Measurements from ENCODE around the gene USP5. TPM values are rescaled to one million over a fixed set of nuclear protein-coding genes. Genes with fewer than 3 reads are reported as not detected.

The USP5 gene
- total RNA-seq, 2 donors from 2014 or later = 54.3 to 62.7 TPM

DNA sequence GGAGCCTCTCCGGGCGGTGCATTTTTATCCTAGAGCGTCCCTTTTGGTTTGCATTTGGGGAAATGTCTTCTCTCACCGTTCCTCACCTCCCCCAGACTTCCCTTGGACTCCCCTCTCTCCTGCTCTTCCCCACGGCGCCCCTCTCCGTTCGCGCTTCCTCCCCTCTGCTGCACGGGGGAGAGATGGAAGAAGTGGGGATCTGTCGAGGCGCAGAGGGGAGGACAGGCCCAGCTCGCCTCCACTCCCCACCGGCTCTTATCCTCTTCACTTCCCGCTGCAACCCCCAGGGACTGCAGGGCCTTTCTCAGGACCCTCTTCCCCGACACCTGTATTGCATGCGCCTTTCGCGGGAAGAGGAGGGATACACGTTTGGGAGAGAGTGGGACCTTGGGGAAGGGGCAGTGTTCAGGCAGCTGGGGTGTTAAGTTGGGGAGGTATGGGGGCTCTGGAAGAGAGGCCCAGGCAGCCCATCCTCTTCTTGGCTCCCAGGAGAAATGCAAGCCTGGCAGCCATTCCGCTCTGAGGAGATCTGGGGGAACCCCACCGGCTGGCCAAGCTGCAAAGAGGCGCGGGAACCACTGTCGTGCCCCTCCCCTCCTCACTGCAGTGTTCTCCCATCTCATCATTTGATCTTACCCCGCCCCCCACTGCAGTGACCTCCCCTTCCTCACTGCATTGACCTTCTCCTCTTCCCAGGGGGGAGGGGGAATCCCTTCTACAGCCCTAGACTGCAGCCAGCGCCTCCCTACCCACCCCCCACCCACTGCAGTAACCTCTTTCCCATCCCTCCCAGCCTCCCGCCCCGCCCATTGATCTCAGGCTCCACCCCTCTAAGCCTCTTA is 63.2 kb downstream of the USP5 start:
- H3K27ac ChIP-seq = peak overlapping the region; percentile 94
- peak overlapping the region; percentile 99 for H3K4me3 ChIP-seq
- DNase-seq (ENCODE audit: low spot score) (no peak), ATAC-seq (ENCODE audit: insufficient number of reproducible peaks, low FRiP score, low read depth) (no peak)
- TF ChIP-seq, protein P1, sequence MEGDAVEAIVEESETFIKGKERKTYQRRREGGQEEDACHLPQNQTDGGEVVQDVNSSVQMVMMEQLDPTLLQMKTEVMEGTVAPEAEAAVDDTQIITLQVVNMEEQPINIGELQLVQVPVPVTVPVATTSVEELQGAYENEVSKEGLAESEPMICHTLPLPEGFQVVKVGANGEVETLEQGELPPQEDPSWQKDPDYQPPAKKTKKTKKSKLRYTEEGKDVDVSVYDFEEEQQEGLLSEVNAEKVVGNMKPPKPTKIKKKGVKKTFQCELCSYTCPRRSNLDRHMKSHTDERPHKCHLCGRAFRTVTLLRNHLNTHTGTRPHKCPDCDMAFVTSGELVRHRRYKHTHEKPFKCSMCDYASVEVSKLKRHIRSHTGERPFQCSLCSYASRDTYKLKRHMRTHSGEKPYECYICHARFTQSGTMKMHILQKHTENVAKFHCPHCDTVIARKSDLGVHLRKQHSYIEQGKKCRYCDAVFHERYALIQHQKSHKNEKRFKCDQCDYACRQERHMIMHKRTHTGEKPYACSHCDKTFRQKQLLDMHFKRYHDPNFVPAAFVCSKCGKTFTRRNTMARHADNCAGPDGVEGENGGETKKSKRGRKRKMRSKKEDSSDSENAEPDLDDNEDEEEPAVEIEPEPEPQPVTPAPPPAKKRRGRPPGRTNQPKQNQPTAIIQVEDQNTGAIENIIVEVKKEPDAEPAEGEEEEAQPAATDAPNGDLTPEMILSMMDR (IDR thresholded peaks at IDR 0.05) = no peak
- H3K36me3 ChIP-seq = peaks cover 13% of the 10 kb centered on the region
- H3K27me3 ChIP-seq (replicated peaks; ENCODE audit: insufficient read depth) = no peaks in the 10 kb centered on the region
- peaks cover 16 to 18% of the 10 kb centered on the region in 2 donors for H3K4me1 ChIP-seq (ENCODE audit: control insufficient read depth in 1 of 2, low read depth in 2 of 2)
- H3K9me3 ChIP-seq = no peaks in the 10 kb centered on the region

- Histone ChIP-seq H3K27ac (peak overlapping the region in 1 of 2 donors; percentile 94), H3K4me1 (ENCODE audit: control insufficient read depth in 1 of 2, low read depth in 2 of 2) (peaks cover 16 to 18% of the 10 kb centered on the region in 2 donors), H3K27me3 (replicated peaks; ENCODE audit: insufficient read depth) (no peaks in the 10 kb centered on the region), H3K9me3 (no peaks in the 10 kb centered on the region), H3K4me3 (peak overlapping the region; percentile 99), H3K36me3 (peaks cover 13% of the 10 kb centered on the region)
- no peak for DNase-seq (ENCODE audit: low spot score)
- no peak for ATAC-seq (ENCODE audit: insufficient number of reproducible peaks, low FRiP score, low read depth)
- TF ChIP-seq, protein P1 (IDR thresholded peaks at IDR 0.05) = no peak
Observed at GRCh38 chr12:6915789-6916285, 63.9 kb downstream of the USP5 start.

Other genes with a start within 250 kb of the USP5 start
- 100 to 1,000 TPM; 193 to 205 TPM for gene CHD4, start 244.8 kb upstream of the USP5 start, total RNA-seq
- 1 to 10 TPM; 4.8 to 6.8 TPM for gene LPAR5, start 216.2 kb upstream of the USP5 start, total RNA-seq
- 1 to 10 TPM; 5.1 to 9.1 TPM for gene ACRBP, start 204.7 kb upstream of the USP5 start, total RNA-seq
- gene ING4, start 189.0 kb upstream of the USP5 start, total RNA-seq = 10 to 100 TPM; 21.8 to 36.9 TPM
- 10 to 100 TPM; 36.8 to 45.3 TPM for gene ZNF384, start 162.8 kb upstream of the USP5 start, total RNA-seq
- 1 to 10 TPM; 3.1 to 4.2 TPM for gene PIANP, start 151.3 kb upstream of the USP5 start, total RNA-seq
- gene COPS7A, start 128.1 kb upstream of the USP5 start, total RNA-seq = 10 to 100 TPM; 69.9 to 78.2 TPM
- gene MLF2, start 99.0 kb upstream of the USP5 start, total RNA-seq = 100 to 1,000 TPM; 129 to 179 TPM
- gene PTMS, start 85.8 kb upstream of the USP5 start, total RNA-seq = 100 to 1,000 TPM; 168 to 186 TPM
- 1 to 10 TPM in 1 of 2 donors, under 1 TPM in 1; 0.95 to 1.5 TPM for gene LAG3, start 79.6 kb upstream of the USP5 start, total RNA-seq
- gene CD4, start 62.6 kb upstream of the USP5 start, total RNA-seq = 10 to 100 TPM; 22.3 to 25.0 TPM
- gene GPR162, start 30.3 kb upstream of the USP5 start, total RNA-seq = 1 to 10 TPM; 1.1 to 3.1 TPM
- gene P3H3, start 23.7 kb upstream of the USP5 start, total RNA-seq = 10 to 100 TPM; 66.1 to 77.7 TPM
- 10 to 100 TPM in 1 of 2 donors, 1 to 10 TPM in 1; 9.3 to 16.6 TPM for gene GNB3, start 11.2 kb upstream of the USP5 start, total RNA-seq
- gene CDCA3, start 864 bp upstream of the USP5 start, total RNA-seq = 1 to 10 TPM; 1.8 to 1.9 TPM
- gene TPI1, start 15.4 kb downstream of the USP5 start, total RNA-seq = 100 to 1,000 TPM; 287 to 322 TPM
- gene SPSB2, start 21.2 kb downstream of the USP5 start, total RNA-seq = 10 to 100 TPM in 1 of 2 donors, 1 to 10 TPM in 1; 9.2 to 19.1 TPM
- gene LRRC23, start 52.7 kb downstream of the USP5 start, total RNA-seq = 1 to 10 TPM; 8.5 TPM
- 10 to 100 TPM; 53.6 to 57.9 TPM for gene ENO2, start 62.4 kb downstream of the USP5 start, total RNA-seq
- gene ATN1, start 75.8 kb downstream of the USP5 start, total RNA-seq = 100 to 1,000 TPM; 109 to 163 TPM
- gene RNU7-1, start 91.7 kb downstream of the USP5 start, total RNA-seq = not detected
- 100 to 1,000 TPM; 370 to 416 TPM for gene C12orf57, start 91.9 kb downstream of the USP5 start, total RNA-seq
- 10 to 100 TPM; 19.0 to 24.0 TPM for gene PTPN6, start 99.2 kb downstream of the USP5 start, total RNA-seq
- 100 to 1,000 TPM; 103 to 139 TPM for gene PHB2, start 118.5 kb downstream of the USP5 start, total RNA-seq
- 10 to 100 TPM; 31.5 to 31.7 TPM for gene EMG1, start 118.8 kb downstream of the USP5 start, total RNA-seq
- 10 to 100 TPM; 40.5 to 51.9 TPM for gene LPCAT3, start 166.3 kb downstream of the USP5 start, total RNA-seq
- gene C1S, start 208.6 kb downstream of the USP5 start, total RNA-seq = 100 to 1,000 TPM; 456 to 715 TPM
- 100 to 1,000 TPM; 811 to 997 TPM for gene C1R, start 240.3 kb downstream of the USP5 start, total RNA-seq